Stimulated activated CD4-positive, alpha-beta T cell treated with anti-CD3 and anti-CD28 coated beads, Interleukin-12 subunit alpha, Interleukin-12 subunit beta, amount 100 ng/mL, for 48 hours (primary cell): ENCODE data around the gene MMP14.
"Not testable (repeated sequence)": the region's sequence is repeated elsewhere in the genome, so short reads cannot be mapped to it uniquely, and the experiment has no call there.

Experiments
- DNase-seq, 3 donors: peaks; one replicate each; pipeline ENCODE4 v3.0.0-alpha.2; 2020; ENCODE audit warnings: low read depth in 2 of 3, low spot score in 1 of 3

MMP14 gene

DNA sequence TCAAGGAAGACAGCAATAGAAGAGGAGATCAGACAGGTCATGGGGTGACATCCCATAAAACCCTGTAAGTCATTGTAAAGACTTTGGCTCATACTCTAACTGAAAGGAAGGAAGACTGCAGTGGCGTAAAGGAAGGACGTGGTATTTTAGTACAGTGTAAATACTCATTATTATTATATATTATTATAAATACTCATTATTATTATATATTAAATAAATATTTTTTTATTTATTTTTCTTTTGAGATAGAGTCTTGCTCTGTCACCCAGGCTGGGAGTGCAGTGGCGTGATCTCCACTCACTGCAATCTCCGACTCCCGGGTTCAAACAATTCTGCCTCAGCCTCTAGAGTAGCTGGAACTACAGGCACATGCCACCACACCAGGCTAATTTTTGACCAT, 20.0 kb downstream of the MMP14 start:
- no peak for DNase-seq

GRCh38 chr14:22860377-22860776, 24.0 kb downstream of the MMP14 start:
- not testable (repeated sequence) for DNase-seq

DNA sequence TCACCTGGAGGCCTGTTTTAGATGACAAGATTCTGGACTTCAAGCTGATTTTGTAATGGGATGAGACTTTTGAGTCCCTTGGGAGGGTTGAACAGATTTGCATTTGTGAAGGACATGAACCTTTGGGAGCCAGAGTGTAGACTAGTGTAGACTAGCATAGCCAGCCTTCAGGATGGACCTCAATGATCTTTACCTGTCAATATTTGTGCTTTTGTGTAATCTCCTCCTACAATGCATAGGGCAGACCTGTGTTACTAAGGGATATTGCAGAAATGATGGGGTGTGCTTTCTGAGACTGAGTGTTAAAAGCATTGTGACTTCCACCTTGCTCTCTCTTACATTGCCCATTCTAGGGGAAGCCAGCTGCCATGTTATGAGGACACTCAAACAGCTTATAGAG, 25.3 kb downstream of the MMP14 start:
- no peak for DNase-seq

- DNase-seq = no peak
These were observed 28.6 kb downstream of the MMP14 start for GRCh38 chr14:22864979-22865378.

GRCh38 chr14:22865424-22866405, 29.3 kb downstream of the MMP14 start:
- no peak for DNase-seq

DNA sequence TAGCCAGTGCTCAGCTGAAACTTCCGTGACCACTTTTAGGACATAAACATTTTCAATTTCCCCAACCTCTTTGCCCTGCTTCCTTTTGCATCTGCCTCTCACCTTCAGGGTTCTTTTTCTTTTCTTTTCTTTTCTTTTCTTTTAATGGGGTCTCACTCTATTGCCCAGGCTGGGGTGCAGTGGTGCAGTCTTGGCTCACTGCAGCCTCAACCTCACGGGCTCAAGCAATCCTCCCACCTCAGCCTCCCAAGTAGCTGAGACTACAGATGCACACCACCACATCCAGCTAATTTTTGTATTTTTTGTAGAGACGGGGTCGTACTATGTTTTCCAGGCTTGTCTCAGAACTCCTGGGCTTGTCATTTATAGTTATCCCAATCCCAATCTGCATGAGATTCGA, 30.5 kb downstream of the MMP14 start:
- no peak for DNase-seq

GRCh38 chr14:22870811-22871223, 34.4 kb downstream of the MMP14 start:
- no peak for DNase-seq

DNA sequence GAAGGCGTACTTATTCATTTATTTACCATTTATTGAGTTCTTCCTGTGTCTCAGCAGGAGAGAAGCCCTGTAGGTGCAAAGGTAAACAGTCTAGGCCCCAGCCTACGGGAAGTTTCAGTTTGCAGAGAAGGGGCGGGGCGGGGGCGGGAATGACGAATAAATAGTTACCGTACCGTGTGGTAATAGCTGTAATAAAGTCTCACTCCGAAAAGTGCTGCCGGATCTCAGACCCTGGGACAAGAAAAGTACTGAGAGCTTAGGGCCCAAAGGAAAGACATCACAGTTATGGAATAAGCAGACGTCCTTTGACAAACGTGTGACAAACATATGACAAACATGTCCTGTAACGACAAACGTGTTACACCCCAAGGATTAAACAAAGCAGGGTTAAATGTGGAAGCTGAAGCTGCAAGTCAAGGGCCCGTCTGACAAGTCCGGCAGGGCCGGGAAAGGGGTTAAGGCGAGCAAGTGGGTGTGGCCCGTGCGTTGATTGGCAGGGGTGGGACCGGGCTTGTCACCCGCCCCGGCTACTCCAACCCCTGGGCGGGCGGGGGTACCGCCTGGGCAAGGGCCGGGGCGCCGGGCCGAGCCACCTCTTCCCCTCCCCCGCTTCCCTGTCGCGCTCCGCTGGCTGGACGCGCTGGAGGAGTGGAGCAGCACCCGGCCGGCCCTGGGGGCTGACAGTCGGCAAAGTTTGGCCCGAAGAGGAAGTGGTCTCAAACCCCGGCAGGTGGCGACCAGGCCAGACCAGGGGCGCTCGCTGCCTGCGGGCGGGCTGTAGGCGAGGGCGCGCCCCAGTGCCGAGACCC, 35.0 kb downstream of the MMP14 start, which contains the start of gene LRP10:
LRP10 (plus strand) TSS at position 517 of the 809 bp plus-strand sequence. CDS start 564 bp downstream, outside the sequence.
- DNase-seq = peak; percentile 64 to 75 (median 69)

DNA sequence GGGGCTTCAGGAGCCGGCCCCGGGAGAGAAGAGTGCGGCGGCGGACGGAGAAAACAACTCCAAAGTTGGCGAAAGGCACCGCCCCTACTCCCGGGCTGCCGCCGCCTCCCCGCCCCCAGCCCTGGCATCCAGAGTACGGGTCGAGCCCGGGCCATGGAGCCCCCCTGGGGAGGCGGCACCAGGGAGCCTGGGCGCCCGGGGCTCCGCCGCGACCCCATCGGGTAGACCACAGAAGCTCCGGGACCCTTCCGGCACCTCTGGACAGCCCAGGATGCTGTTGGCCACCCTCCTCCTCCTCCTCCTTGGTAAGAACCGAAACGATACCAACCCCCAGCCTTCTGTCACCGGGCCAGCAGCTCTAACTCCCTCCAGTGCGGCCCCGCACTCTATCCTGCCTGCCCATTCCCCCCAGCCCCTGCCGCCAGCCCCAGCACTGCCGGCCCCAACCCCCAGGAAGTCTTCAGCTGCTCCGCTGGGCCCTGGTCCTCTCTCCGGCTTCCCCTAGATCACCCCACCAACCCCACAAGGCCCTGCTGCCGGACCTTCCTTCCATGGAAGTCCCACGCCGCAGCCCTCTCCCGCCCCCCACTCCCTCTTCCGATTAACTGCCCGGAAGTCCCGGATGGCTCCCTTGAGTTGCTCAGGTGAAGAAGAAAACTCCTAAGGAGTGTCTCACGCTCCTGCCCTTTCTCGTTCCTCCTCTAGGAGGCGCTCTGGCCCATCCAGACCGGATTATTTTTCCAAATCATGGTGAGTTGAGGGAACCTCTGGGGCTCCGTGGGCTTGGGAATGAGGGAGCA, 35.8 kb downstream of the MMP14 start:
- peak in 2 of 3 donors; percentile 62 to 83 for DNase-seq

GRCh38 chr14:22872833-22873520, 36.6 kb downstream of the MMP14 start:
- DNase-seq = no peak

DNA sequence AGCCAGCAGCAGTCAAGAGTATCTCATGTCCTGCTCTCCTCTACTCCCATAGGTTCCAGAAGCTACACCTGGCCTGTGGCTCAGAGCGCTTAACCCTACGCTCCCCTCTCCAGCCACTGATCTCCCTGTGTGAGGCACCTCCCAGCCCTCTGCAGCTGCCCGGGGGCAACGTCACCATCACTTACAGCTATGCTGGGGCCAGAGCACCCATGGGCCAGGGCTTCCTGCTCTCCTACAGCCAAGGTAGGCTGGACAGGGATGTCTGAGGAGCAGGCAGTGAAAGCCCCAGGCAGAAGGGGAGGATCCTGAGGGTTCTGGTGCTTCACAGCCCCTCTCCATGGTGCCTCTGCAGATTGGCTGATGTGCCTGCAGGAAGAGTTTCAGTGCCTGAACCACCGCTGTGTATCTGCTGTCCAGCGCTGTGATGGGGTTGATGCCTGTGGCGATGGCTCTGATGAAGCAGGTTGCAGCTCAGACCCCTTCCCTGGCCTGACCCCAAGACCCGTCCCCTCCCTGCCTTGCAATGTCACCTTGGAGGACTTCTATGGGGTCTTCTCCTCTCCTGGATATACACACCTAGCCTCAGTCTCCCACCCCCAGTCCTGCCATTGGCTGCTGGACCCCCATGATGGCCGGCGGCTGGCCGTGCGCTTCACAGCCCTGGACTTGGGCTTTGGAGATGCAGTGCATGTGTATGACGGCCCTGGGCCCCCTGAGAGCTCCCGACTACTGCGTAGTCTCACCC, 38.8 kb downstream of the MMP14 start:
- DNase-seq = no peak

GRCh38 chr14:22875748-22876319, 39.4 kb downstream of the MMP14 start:
- DNase-seq = no peak

GRCh38 chr14:22877000-22877501, 40.7 kb downstream of the MMP14 start:
- no peak for DNase-seq

DNA sequence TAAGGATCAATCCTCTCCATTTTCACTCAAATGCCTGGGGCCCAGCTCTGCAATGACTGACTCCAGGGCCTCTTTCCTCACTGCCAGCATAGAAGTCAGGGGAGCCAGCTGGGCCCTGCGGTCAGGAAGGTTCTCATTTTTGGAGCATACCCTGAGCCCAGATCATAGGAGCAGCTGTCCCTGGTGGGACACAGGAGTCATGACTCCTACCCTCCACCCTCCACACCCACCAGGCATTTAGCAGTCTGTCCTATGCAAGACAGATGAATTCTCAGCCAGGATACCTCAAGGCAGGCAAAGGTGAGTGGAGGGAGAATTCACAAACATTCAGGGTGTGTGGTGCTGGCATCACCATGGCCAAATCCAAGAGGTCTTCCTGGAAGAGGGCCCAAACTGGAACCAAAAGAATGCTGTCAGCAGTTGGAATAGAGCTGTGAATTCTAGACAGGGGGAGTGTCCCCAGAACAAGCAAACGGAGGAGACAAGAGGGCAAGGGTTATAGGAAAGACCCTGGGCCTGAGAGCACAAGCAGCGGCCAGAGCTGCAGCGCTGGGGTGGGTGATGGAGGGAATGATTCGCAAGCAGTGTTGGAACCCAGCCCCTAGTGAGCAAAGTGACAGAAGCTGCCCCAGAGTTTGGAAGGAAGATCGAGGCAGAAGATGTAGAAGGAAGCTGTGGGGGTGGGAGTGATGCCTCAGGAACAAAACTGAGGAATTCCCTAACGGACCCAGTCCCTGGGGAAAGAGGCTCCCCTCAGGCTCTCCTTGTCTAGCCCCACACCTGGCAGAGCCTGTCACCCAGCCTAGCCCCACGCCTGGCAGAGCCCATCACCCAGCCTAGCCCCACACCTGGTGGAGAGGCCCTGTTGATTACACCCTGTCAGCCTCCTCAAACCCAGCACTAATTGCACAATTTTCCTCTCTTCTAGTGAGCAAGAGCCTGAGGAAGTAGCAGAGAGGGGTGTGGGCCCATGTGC, 42.2 kb downstream of the MMP14 start:
- no peak for DNase-seq

DNA sequence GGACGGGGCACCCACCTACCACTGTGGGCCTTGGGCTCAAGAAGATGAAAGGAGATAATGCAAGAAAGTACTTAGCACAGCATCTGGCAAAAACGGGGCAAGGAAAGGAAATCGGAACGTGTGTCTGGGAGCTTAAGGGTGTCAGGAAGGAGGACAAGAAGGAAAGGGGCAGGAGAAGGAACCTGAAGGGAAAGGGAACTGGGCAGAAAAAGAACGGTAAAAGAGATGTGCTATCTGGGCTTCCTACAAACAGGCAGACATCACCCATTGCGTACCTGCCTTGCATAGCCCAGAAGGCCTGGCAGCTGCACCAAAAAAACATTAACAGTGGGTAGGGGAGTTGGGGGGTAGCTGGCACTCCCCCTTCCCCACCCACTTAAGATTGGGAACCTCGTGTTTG, 45.7 kb downstream of the MMP14 start:
- DNase-seq = no peak

- DNase-seq = no peak
These were observed 46.3 kb downstream of the MMP14 start for GRCh38 chr14:22882529-22883172.

DNA sequence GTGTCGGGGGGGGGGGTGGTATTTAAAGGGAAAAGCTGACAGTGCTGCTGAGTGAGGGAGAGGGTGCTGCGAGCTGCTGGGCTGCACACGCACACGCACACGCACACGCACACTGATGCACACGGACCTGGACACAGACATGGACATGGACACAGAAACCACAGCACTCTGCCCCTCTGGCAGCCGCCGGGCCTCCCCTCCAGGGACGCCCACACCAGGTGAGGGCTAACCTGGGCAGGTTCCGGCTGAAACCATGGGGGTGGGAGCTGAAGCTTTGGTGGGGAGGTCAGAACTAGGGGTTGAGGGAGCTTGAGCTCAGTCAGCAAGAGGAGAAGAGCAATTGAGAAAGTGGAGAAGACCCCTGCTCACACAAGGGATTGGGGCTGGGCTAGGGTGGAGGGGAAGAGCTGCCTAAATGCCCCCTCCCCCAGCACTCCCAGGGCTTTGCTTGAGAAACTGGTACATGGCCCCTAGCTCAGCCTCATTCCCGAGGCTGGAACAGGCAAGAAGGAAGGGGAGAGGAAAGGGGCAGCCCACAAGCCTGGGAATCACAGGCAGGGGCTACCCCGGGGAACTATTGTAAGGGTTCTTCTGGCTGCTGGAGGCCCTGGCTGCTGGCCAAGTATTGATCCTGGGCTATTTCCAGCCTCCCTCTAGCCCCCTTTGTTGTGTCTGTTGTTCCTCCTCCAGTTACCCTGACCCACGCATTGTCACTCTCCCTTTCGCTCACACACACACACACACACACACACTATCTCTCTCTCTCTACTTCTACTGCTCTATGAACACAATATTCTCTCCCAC, 47.0 kb downstream of the MMP14 start, which contains the start of gene REM2:
REM2 (plus strand) TSS at position 50 of the 804 bp plus-strand sequence; CDS start at position 116, 66 bp downstream.
- no peak for DNase-seq
